ENCODE results near the gene SYF2.

SYF2 gene

DNA sequence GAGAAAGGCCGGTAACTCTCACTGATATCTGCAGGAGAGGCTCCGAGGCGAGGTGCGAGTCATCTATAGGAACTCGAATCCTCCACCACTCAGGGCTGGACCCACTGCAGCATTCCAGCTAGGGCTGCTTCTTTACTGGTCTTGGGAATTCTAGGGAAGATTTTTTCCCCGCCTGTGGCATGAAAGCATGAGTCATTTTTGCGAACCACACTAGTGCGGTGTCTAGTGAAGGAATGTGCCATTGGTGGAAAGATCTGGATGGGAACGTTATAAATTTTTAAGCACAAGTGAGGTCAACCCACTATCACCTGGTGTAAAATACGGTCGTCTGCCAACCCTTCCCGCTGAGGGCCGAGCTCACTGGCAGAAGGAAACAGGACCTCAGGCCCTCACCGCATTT lies 49.7 kb downstream of the SYF2 start:
- no peak for DNase-seq

DNA sequence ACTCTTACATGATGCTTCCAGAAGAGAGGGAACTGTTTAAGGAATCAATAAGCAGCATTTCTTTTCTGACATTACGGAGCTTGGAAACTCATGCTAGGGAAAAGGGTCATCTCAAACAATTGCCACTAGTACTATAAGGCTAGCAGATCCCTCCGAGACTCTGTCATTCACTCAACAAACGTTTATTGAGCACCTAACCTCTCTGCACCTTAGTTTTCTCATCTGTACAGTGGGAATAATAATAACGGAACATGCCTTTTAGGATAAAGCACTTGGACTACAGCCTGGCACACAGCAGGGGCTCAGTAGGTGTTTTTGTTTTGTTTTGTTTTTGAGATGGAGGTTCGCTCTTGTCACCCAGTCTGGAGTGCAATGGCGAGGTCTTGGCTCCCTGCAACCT lies 51.3 kb downstream of the SYF2 start:
- DNase-seq = no peak

GRCh38 chr1:25178917-25179561 lies 53.3 kb downstream of the SYF2 start:
- no peak for DNase-seq

- no peak for DNase-seq
These were observed 57.3 kb downstream of the SYF2 start for GRCh38 chr1:25174730-25175612.

GRCh38 chr1:25174363-25174729 lies 58.0 kb downstream of the SYF2 start:
- DNase-seq = no peak

DNA sequence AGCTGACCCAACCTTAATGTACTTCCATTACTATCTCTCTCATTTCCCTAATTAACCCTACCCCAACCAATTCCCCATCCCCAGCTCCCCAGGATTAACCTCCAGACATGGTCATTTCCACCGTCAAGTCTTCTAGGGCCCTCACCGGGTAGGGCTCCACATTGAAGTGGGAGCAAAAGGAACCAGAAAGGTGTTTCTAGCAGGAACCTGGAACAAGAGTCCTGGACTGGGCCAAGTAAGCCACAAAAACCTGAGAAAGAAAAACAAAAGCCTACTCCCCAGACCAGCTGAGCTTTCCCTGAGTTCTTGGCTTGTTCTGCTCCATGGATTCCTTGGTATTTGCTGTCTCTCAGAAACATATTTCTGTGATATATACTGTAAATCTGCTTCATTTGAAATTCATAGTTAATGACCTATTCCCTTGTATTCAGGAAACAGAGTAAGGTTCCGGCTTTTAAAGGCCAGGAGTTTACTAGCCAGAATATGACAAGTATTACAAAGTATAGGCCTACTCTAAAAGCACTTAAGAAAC lies 58.4 kb downstream of the SYF2 start:
- no peak for DNase-seq

Measured in right hindlimb (tissue), 1 donor.